ENCODE measurements around the gene AP1AR. TPM values are rescaled to one million over a fixed set of nuclear protein-coding genes. Genes with fewer than 3 reads are reported as not detected.
A peak's percentile ranks its signal among the peaks of the same experiment; 100 is the strongest.

Gene AP1AR, protein sequence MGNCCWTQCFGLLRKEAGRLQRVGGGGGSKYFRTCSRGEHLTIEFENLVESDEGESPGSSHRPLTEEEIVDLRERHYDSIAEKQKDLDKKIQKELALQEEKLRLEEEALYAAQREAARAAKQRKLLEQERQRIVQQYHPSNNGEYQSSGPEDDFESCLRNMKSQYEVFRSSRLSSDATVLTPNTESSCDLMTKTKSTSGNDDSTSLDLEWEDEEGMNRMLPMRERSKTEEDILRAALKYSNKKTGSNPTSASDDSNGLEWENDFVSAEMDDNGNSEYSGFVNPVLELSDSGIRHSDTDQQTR
- 47.6 TPM for polyA plus RNA-seq
- long read RNA-seq, donor 1, transcript AP1AR-201 (10 exons, 2,902 nt), result major isoform, 5 of 6 reads
- long read RNA-seq, donor 1, partial matches to known transcripts, result 0 of 6 reads
- long read RNA-seq, donor 1, other reads (novel, unspliced or antisense), result 0 of 6 reads
- long read RNA-seq, donor 2, transcript AP1AR-201 (10 exons, 2,902 nt), result major isoform, 13 of 18 reads
- long read RNA-seq, donor 2, partial matches to known transcripts, result 0 of 18 reads
- long read RNA-seq, donor 2, other reads (novel, unspliced or antisense), result 0 of 18 reads
- long read RNA-seq, donor 3, transcript AP1AR-201 (10 exons, 2,902 nt), result major isoform, 15 of 18 reads
- long read RNA-seq, donor 3, partial matches to known transcripts, result 0 of 18 reads
- long read RNA-seq, donor 3, other reads (novel, unspliced or antisense), result 0 of 18 reads
- long read RNA-seq, donor 4, result 0 reads
- long read RNA-seq, donor 5, partial matches to known transcripts, result 20 of 28 reads
- long read RNA-seq, donor 5, other reads (novel, unspliced or antisense), result 0 of 28 reads
- long read RNA-seq, donor 6, transcript AP1AR-201 (10 exons, 2,902 nt), result major isoform, 18 of 21 reads
- long read RNA-seq, donor 6, partial matches to known transcripts, result 0 of 21 reads
- long read RNA-seq, donor 6, other reads (novel, unspliced or antisense), result 0 of 21 reads
- long read RNA-seq, donor 7, partial matches to known transcripts, result 0 of 5 reads
- long read RNA-seq, donor 7, other reads (novel, unspliced or antisense), result 0 of 5 reads
- long read RNA-seq, donor 8, transcript AP1AR-201 (10 exons, 2,902 nt), result major isoform, 16 of 104 reads
- long read RNA-seq, donor 8, partial matches to known transcripts, result 87 of 104 reads
- long read RNA-seq, donor 8, other reads (novel, unspliced or antisense), result 0 of 104 reads
- long read RNA-seq, donor 9, transcript AP1AR-201 (10 exons, 2,902 nt), result major isoform, 17 of 84 reads
- long read RNA-seq, donor 9, partial matches to known transcripts, result 64 of 84 reads
- long read RNA-seq, donor 9, other reads (novel, unspliced or antisense), result 0 of 84 reads
- long read RNA-seq, donor 10, transcript AP1AR-201 (10 exons, 2,902 nt), result major isoform, 14 of 82 reads
- long read RNA-seq, donor 10, partial matches to known transcripts, result 67 of 82 reads
- long read RNA-seq, donor 10, other reads (novel, unspliced or antisense), result 0 of 82 reads
- long read RNA-seq, donor 11, transcript AP1AR-201 (10 exons, 2,902 nt), result major isoform, 11 of 12 reads
- long read RNA-seq, donor 11, partial matches to known transcripts, result 0 of 12 reads
- long read RNA-seq, donor 11, other reads (novel, unspliced or antisense), result 0 of 12 reads

DNA sequence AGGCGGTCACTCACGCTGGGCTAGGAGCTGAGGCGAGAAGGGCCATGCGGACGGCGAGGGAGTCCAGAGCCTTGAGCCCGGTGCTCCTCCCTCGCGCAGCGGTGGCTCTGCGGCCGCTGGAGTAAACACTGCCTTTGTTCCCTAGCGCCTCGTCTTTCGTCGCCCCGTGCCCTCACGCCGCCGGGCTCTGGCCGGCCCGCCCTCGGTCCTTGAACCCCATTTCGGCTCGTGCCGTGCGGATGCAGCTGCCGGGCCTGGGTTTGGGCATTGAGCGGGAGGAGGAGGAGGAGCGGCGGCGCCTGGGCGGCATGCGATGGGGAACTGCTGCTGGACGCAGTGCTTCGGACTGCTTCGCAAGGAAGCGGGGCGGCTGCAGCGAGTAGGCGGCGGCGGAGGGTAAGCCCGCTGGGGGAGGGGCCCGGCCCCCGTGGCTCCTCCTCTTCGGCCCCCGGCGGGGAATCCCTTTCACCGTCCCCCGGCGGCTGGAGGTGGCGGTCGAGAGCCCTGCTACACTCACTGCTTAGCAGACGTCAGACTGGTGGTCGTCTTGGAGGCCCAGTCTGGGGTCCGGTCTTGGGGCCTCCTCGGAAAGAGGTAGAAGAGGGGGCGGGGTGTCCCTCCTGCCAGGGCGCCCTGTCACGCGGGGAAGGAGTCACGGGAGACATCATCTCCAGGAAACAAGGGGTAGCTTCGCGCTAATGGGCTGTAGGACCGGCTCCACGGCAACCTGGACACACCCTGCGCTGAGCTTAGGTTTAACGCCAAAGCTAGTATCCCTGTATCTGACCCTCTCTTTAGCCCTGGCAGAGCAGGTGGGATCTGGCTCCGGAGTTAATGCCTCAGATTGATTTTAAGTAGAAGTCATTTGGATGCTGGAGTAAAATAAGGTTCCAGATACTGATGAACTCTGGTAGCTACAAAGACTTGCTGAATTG, at the start of gene AP1AR:
TSS of gene AP1AR (plus strand) at position 9 of the 935 bp plus-strand sequence. CDS start at position 314, 305 bp downstream.
- Histone ChIP-seq H3K36me3 (ENCODE audit: control insufficient read depth, insufficient read depth, low read length) (no peaks in the 10 kb centered on the region), H3K4me3 (ENCODE audit: low read length) (peak within 1 kb of the TSS; percentile 97), H3K9me3 (ENCODE audit: control insufficient read depth, low read depth, low read length) (peaks cover 2% of the 10 kb centered on the region), H3K27ac (ENCODE audit: low read length) (peak within 1 kb of the TSS; percentile 100), H3K27me3 (ENCODE audit: control insufficient read depth, insufficient read depth, low read length) (no peaks in the 10 kb centered on the region), H3K4me1 (ENCODE audit: control insufficient read depth, insufficient read depth, low read length) (peaks cover 12% of the 10 kb centered on the region)
- no CpG with 5 or more reads among the region's 70 CpGs for WGBS (ENCODE audit: insufficient coverage, low lambda C conversion rate)
- DNase-seq, result peak; percentile 84 to 91

DNA sequence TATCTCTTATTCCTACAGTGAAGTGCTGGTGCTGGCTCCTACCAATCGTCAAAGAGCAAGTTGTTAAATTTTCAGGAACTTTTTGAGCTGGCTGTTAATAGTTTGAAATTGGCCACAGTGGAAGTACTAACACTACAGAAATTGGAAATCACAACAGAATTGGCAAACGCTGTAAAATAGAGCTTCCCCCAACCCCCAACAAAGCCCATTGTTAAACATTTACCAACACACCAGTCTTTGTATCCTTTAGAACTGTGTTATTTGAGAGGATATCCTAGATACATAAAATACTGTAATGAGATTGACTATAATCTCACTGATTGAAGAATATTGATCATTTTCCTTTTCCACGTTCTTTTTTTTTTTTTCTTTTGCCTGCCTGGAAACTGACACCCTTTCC, 49.0 kb upstream of the AP1AR start:
- Histone ChIP-seq H3K27ac (ENCODE audit: low read length) (no peak overlapping the region), H3K27me3 (ENCODE audit: control insufficient read depth, insufficient read depth, low read length) (no peaks in the 10 kb centered on the region), H3K9me3 (ENCODE audit: control insufficient read depth, low read depth, low read length) (no peaks in the 10 kb centered on the region), H3K4me3 (ENCODE audit: low read length) (no peak overlapping the region), H3K36me3 (ENCODE audit: control insufficient read depth, insufficient read depth, low read length) (no peaks in the 10 kb centered on the region), H3K4me1 (ENCODE audit: control insufficient read depth, insufficient read depth, low read length) (no peaks in the 10 kb centered on the region)
- 67% methylated on average over 1 of the region's 3 CpGs for WGBS (ENCODE audit: insufficient coverage, low lambda C conversion rate)
- no peak for DNase-seq

DNA sequence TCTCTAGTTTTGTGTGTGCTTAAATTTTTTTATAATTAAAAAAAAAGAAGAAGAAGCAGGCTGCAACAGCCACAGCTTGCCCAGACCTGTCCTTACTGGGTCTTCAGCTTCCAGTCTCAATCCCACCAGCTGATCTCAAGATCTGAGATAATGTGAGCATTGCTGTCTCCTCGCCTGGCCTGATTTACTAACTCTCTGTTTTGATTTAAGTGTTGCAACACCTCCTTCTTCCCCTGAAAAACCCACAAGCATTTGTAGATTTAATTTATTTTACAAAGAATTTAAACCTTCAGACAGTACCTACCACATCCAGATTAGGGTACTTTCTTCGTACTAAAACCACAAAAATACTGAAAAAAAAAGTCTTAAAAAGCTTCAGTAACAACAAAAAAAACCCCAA, 48.3 kb upstream of the AP1AR start:
- 91% methylated on average over 1 of the region's 2 CpGs for WGBS (ENCODE audit: insufficient coverage, low lambda C conversion rate)
- no peaks in the 10 kb centered on the region for H3K9me3 ChIP-seq (ENCODE audit: control insufficient read depth, low read depth, low read length)
- no peak overlapping the region for H3K27ac ChIP-seq (ENCODE audit: low read length)
- H3K4me1 ChIP-seq (ENCODE audit: control insufficient read depth, insufficient read depth, low read length), result no peaks in the 10 kb centered on the region
- H3K27me3 ChIP-seq (ENCODE audit: control insufficient read depth, insufficient read depth, low read length), result no peaks in the 10 kb centered on the region
- DNase-seq, result no peak
- no peaks in the 10 kb centered on the region for H3K36me3 ChIP-seq (ENCODE audit: control insufficient read depth, insufficient read depth, low read length)
- H3K4me3 ChIP-seq (ENCODE audit: low read length), result no peak overlapping the region

DNA sequence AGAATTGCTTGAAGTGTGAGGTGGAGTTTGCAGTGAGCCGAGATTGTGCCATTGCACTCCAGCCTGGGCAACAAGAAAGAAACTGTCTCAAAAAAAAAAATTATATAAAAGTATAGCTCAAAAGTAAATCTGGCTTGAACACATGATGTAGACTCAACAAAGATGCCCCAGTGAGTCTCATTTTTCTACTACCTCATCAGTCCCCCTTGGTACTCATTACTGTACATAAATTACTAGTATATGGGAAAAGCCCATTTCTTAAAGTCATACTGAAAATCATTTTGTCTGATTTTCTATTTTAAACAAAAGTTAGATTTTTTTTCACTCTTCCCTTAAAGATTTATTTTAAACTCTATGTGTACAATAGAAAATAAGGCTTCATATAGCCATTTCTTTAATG, 47.1 kb upstream of the AP1AR start:
- no peaks in the 10 kb centered on the region for H3K27me3 ChIP-seq (ENCODE audit: control insufficient read depth, insufficient read depth, low read length)
- H3K9me3 ChIP-seq (ENCODE audit: control insufficient read depth, low read depth, low read length), result no peaks in the 10 kb centered on the region
- H3K36me3 ChIP-seq (ENCODE audit: control insufficient read depth, insufficient read depth, low read length), result no peaks in the 10 kb centered on the region
- WGBS (ENCODE audit: insufficient coverage, low lambda C conversion rate), result no CpG with 5 or more reads among the region's 1 CpG
- DNase-seq, result no peak
- H3K4me1 ChIP-seq (ENCODE audit: control insufficient read depth, insufficient read depth, low read length), result no peaks in the 10 kb centered on the region
- no peak overlapping the region for H3K4me3 ChIP-seq (ENCODE audit: low read length)
- H3K27ac ChIP-seq (ENCODE audit: low read length), result no peak overlapping the region

DNA sequence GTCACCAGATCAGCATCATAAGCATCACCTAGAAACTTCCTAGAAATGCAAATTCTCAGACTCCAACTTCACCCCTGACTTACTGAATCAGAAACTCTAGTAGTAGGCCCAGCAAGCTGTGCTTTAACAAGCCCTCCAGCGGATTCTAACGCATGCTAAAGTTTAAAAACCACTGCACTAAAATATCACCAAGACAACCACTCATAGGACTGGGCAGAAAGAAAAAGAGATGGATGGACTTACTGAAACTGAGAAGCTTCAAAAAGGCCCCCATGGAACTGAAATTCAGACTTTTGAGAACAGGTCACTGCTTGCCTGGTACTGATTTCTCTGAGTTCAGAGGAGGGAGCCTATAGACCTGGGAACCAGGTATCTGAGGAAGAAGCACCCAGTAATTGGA, 46.3 kb upstream of the AP1AR start:
- Histone ChIP-seq H3K4me3 (ENCODE audit: low read length) (no peak overlapping the region), H3K4me1 (ENCODE audit: control insufficient read depth, insufficient read depth, low read length) (no peaks in the 10 kb centered on the region), H3K27me3 (ENCODE audit: control insufficient read depth, insufficient read depth, low read length) (no peaks in the 10 kb centered on the region), H3K36me3 (ENCODE audit: control insufficient read depth, insufficient read depth, low read length) (no peaks in the 10 kb centered on the region), H3K9me3 (ENCODE audit: control insufficient read depth, low read depth, low read length) (no peaks in the 10 kb centered on the region), H3K27ac (ENCODE audit: low read length) (no peak overlapping the region)
- no CpG with 5 or more reads among the region's 2 CpGs for WGBS (ENCODE audit: insufficient coverage, low lambda C conversion rate)
- no peak for DNase-seq

DNA sequence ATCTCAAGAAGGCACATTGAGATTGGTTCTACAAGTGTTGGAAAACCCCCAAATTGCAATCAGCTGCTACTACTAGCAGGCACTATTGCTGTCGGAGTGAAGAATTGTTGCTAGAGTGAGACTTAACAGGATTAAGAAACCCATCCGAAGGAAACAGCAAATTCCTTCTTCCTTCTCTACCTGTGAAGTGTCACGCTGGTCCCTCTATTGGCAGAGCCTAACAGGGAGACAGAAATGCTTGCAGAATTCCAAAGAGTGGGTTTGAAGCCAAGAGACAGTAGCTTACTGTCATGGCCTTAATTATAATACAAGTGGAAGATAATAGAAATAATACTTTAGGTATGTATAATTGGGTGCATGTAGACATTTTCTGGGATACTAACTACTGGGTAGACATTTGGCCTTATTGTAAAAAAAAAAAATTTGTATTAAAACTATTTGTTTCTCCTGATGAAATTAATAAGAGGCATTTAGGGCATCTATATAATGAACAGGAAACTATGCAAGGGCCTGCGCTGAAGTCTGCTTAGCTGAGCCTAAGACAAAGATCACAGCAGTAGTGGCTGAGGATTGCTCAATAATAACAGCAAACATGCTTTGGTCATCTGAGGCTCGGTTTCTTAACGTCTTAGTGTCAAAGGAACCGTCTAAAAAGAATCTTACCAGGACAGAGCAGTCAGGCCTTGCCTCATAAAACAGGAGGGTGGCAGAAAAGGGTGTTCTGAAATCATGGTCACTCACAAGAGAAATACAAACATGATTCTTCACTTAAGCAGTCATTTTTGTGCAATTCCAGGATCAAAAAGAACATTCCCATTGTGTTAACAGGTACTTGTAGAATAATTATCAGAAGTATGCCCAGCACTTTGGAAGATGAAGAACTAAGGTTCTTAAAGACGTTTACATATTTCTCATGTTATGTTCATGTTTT, 45.6 kb upstream of the AP1AR start:
- Histone ChIP-seq H3K4me3 (ENCODE audit: low read length) (no peak overlapping the region), H3K4me1 (ENCODE audit: control insufficient read depth, insufficient read depth, low read length) (no peaks in the 10 kb centered on the region), H3K9me3 (ENCODE audit: control insufficient read depth, low read depth, low read length) (no peaks in the 10 kb centered on the region), H3K27me3 (ENCODE audit: control insufficient read depth, insufficient read depth, low read length) (no peaks in the 10 kb centered on the region), H3K27ac (ENCODE audit: low read length) (no peak overlapping the region), H3K36me3 (ENCODE audit: control insufficient read depth, insufficient read depth, low read length) (no peaks in the 10 kb centered on the region)
- 100% methylated on average over 1 of the region's 8 CpGs for WGBS (ENCODE audit: insufficient coverage, low lambda C conversion rate)
- peak; percentile 10 to 31 for DNase-seq

DNA sequence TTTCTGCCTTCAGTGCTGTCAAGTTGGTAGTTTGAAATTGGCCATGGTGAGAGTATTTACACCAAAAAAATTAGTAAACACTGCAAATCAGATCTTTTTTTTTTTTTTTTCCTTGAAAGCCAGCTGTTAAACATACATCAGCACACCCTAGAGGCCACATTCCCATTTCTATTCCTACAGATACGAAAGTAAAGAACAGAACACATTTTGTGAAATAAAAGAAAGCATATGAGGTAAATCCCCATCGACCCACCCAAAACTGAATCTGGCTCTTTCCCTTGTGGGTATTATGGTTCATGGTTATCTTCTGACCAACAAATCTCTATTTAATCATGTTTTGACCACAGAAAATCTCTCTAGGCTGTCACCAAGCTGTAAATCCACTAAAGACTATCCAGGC, 41.8 kb upstream of the AP1AR start:
- Histone ChIP-seq H3K27ac (ENCODE audit: low read length) (no peak overlapping the region), H3K27me3 (ENCODE audit: control insufficient read depth, insufficient read depth, low read length) (no peaks in the 10 kb centered on the region), H3K9me3 (ENCODE audit: control insufficient read depth, low read depth, low read length) (no peaks in the 10 kb centered on the region), H3K4me1 (ENCODE audit: control insufficient read depth, insufficient read depth, low read length) (no peaks in the 10 kb centered on the region), H3K4me3 (ENCODE audit: low read length) (no peak overlapping the region), H3K36me3 (ENCODE audit: control insufficient read depth, insufficient read depth, low read length) (no peaks in the 10 kb centered on the region)
- DNase-seq, result no peak
- 40% methylated on average over 1 of the region's 2 CpGs for WGBS (ENCODE audit: insufficient coverage, low lambda C conversion rate)

DNA sequence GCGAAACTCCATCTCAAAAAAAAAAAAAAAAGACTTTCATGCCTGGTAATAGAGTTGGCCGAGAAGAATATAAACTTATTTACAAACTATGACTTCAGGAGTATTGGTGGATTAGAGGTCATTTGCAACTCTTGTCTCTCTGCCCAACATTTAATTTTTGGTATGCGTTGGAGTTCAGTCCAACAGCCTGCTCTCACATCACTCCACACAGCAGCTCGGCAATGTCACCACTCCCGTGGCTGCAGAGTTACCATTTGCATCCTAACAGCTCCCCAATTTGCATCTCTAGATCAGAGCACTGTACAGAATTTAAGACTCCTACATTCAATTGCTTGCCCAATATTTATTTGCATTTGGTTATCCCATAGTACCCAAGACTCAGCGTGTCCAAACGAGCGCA, 40.9 kb upstream of the AP1AR start:
- Histone ChIP-seq H3K36me3 (ENCODE audit: control insufficient read depth, insufficient read depth, low read length) (no peaks in the 10 kb centered on the region), H3K4me3 (ENCODE audit: low read length) (no peak overlapping the region), H3K27ac (ENCODE audit: low read length) (no peak overlapping the region), H3K4me1 (ENCODE audit: control insufficient read depth, insufficient read depth, low read length) (no peaks in the 10 kb centered on the region), H3K27me3 (ENCODE audit: control insufficient read depth, insufficient read depth, low read length) (no peaks in the 10 kb centered on the region), H3K9me3 (ENCODE audit: control insufficient read depth, low read depth, low read length) (no peaks in the 10 kb centered on the region)
- 87% methylated on average over 3 of the region's 8 CpGs for WGBS (ENCODE audit: insufficient coverage, low lambda C conversion rate)
- no peak for DNase-seq
